Peyer's patch (tissue), 4 donors: ENCODE results near the gene CDKL5. TPM values are rescaled to one million over a fixed set of nuclear protein-coding genes. Genes with fewer than 3 reads are reported as not detected.

Source experiments
- DNase-seq, 3 donors: peaks; one replicate each; pipeline ENCODE4 v3.0.0-alpha.2; 2017 to 2019
- H3K27ac ChIP-seq, 4 donors: fragments of 200-600 bp; sonication (generic); one replicate each; pipeline ENCODE4 v1.5.1; 2016 to 2019
- H3K27me3 ChIP-seq, 2 donors: fragments of 200-600 bp; sonication (generic); one replicate each; pipeline ENCODE4 v1.5.1; 2019
- H3K36me3 ChIP-seq, 3 donors: fragments of 200-600 bp; sonication (generic); one replicate each; pipeline ENCODE4 v1.5.1; 2016 to 2019
- H3K4me1 ChIP-seq, 4 donors: fragments of 200-600 bp; sonication (generic); one replicate each; pipeline ENCODE4 v1.5.1; 2016 to 2019
- H3K4me3 ChIP-seq, 4 donors: fragments of 200-600 bp; sonication (generic); 1 replicate in 3 of 4; 2 replicates in 1 of 4; pipeline ENCODE4 v1.5.1; 2016 to 2019; ENCODE audit warnings: mild to moderate bottlenecking in 1 of 4
- H3K9me3 ChIP-seq, 4 donors: fragments of 200-600 bp; sonication (generic); one replicate each; pipeline ENCODE4 v1.5.1; 2016 to 2019; ENCODE audit warnings: mild to moderate bottlenecking in 1 of 4
- POLR2A ChIP-seq, 2 donors: fragments of 450-650 bp; IDR thresholded peaks; one replicate each; pipeline ENCODE4 v1.5.1; 2017; ENCODE audit warnings: antibody characterized with exemption in 2 of 2, mild to moderate bottlenecking in 2 of 2, moderate library complexity in 2 of 2
- total RNA-seq, 4 donors: library from RNA; depleted of rRNA; stranded (reverse); fragments of >200 nt; gene quantifications; one replicate each; pipeline ENCODE4 v1.1.0, GENCODE V29; 2016
- TF ChIP-seq, protein P1 (sequence below), 6 experiments: fragments of 450-650 bp in 4 of 6; fragments of 200-600 bp in 2 of 6; sonication (generic) in 1 of 6; IDR thresholded peaks; one replicate each; pipeline ENCODE4 v1.5.1; 2017 to 2019; ENCODE audit warnings: antibody characterized with exemption in 6 of 6, mild to moderate bottlenecking in 3 of 6, moderate library complexity in 1 of 6

Gene CDKL5
- total RNA-seq, 4 donors from 2014 or later, result 1.4 to 3.3 (median 2.5) TPM

- H3K27ac ChIP-seq, result no peak overlapping the region
- H3K27me3 ChIP-seq, result no peaks in the 10 kb centered on the region
- no peak for DNase-seq
- H3K9me3 ChIP-seq, result no peaks in the 10 kb centered on the region
- no peaks in the 10 kb centered on the region for H3K4me1 ChIP-seq
- no peaks in the 10 kb centered on the region for H3K36me3 ChIP-seq
- TF ChIP-seq, protein P1, sequence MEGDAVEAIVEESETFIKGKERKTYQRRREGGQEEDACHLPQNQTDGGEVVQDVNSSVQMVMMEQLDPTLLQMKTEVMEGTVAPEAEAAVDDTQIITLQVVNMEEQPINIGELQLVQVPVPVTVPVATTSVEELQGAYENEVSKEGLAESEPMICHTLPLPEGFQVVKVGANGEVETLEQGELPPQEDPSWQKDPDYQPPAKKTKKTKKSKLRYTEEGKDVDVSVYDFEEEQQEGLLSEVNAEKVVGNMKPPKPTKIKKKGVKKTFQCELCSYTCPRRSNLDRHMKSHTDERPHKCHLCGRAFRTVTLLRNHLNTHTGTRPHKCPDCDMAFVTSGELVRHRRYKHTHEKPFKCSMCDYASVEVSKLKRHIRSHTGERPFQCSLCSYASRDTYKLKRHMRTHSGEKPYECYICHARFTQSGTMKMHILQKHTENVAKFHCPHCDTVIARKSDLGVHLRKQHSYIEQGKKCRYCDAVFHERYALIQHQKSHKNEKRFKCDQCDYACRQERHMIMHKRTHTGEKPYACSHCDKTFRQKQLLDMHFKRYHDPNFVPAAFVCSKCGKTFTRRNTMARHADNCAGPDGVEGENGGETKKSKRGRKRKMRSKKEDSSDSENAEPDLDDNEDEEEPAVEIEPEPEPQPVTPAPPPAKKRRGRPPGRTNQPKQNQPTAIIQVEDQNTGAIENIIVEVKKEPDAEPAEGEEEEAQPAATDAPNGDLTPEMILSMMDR (IDR thresholded peaks at IDR 0.05), result no peak
- TF ChIP-seq POLR2A (IDR thresholded peaks at IDR 0.05), result no peak
- no peak overlapping the region for H3K4me3 ChIP-seq
These were observed 251.9 kb downstream of the CDKL5 start for GRCh38 chrX:18677161-18677869.

GRCh38 chrX:18681996-18682395 lies 256.6 kb downstream of the CDKL5 start:
- no peak for DNase-seq
- no peak overlapping the region for H3K27ac ChIP-seq
- H3K4me3 ChIP-seq, result no peak overlapping the region
- no peaks in the 10 kb centered on the region for H3K9me3 ChIP-seq
- no peaks in the 10 kb centered on the region for H3K27me3 ChIP-seq
- no peaks in the 10 kb centered on the region for H3K4me1 ChIP-seq
- no peaks in the 10 kb centered on the region for H3K36me3 ChIP-seq
- TF ChIP-seq POLR2A (IDR thresholded peaks at IDR 0.05), result no peak
- TF ChIP-seq, protein P1 (IDR thresholded peaks at IDR 0.05), result no peak

- TF ChIP-seq POLR2A (IDR thresholded peaks at IDR 0.05), result no peak
- TF ChIP-seq, protein P1 (IDR thresholded peaks at IDR 0.05), result no peak
These were observed 257.6 kb downstream of the CDKL5 start for GRCh38 chrX:18682979-18683387.

DNA sequence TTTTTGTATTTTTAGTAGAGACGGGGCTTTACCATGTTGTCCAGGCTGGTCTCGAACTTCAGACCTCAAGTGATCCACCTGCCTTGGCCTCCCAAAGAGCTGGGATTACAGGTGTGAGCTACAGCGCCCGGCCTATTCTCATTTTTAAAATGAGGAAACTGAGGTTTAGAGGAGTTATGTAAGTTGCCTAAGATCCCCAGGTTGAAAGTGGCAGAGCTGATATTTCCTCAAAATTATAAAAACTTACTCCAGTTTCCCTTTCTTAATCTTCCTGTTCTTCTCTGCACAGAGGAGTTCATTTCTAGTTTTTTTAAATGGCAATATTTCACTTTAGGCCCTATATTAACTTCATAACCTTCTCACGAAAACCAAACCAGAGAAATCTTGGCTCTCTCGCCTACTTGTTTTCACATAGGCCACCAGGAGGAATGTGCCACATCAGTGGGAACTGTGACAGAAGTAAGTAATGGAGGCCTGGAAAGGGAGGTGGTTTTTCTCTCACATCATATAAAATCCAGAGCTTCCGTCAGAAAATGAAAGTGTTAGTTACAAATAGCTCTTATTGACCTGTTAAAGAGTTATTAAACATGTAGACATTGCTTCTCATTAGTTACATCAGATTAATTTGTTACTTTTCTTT lies 262.6 kb downstream of the CDKL5 start:
- Histone ChIP-seq H3K4me1 (no peaks in the 10 kb centered on the region), H3K9me3 (no peaks in the 10 kb centered on the region), H3K36me3 (no peaks in the 10 kb centered on the region), H3K4me3 (no peak overlapping the region), H3K27me3 (no peaks in the 10 kb centered on the region), H3K27ac (no peak overlapping the region)
- DNase-seq, result no peak
- TF ChIP-seq, protein P1 (IDR thresholded peaks at IDR 0.05), result no peak
- no peak for TF ChIP-seq POLR2A (IDR thresholded peaks at IDR 0.05)

More at GRCh38 chrX:18682979-18683387, 257.6 kb downstream of the CDKL5 start:
- H3K27me3 ChIP-seq, result no peaks in the 10 kb centered on the region
- no peak for DNase-seq
- H3K36me3 ChIP-seq, result no peaks in the 10 kb centered on the region
- H3K4me3 ChIP-seq, result no peak overlapping the region
- H3K9me3 ChIP-seq, result no peaks in the 10 kb centered on the region
- H3K4me1 ChIP-seq, result no peaks in the 10 kb centered on the region
- H3K27ac ChIP-seq, result no peak overlapping the region

GRCh38 chrX:18691431-18691830 lies 266.0 kb downstream of the CDKL5 start:
- Histone ChIP-seq H3K4me1 (no peaks in the 10 kb centered on the region), H3K9me3 (no peaks in the 10 kb centered on the region), H3K27ac (no peak overlapping the region), H3K36me3 (no peaks in the 10 kb centered on the region), H3K4me3 (no peak overlapping the region), H3K27me3 (no peaks in the 10 kb centered on the region)
- TF ChIP-seq POLR2A (IDR thresholded peaks at IDR 0.05), result no peak
- DNase-seq, result no peak

DNA sequence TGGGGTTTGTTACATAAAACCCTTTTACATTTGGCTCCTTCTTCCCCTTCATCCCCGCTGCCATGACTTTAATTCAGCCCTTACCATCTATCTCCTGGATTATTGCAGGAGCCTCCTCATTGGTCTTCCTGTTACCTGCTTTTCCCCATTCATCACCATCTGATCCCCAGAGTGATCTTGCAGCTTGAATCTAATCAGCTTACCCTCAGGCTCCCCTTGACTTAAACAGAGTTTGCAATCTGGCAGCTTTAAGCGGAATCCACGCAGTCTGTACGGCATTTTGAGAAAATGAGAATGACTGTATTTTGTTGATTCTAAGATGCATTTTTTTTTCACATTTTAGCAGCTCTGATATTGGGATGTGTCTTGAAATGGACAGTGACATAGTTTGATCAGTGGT lies 267.1 kb downstream of the CDKL5 start:
- H3K4me3 ChIP-seq, result no peak overlapping the region
- no peak overlapping the region for H3K27ac ChIP-seq
- no peaks in the 10 kb centered on the region for H3K9me3 ChIP-seq
- no peaks in the 10 kb centered on the region for H3K36me3 ChIP-seq
- no peak for DNase-seq
- H3K4me1 ChIP-seq, result no peaks in the 10 kb centered on the region
- TF ChIP-seq, protein P1 (IDR thresholded peaks at IDR 0.05), result no peak
- TF ChIP-seq POLR2A (IDR thresholded peaks at IDR 0.05), result no peak
- H3K27me3 ChIP-seq, result no peaks in the 10 kb centered on the region
